ENCODE data around the gene MGRN1. TPM values are rescaled to one million over a fixed set of nuclear protein-coding genes. Genes with fewer than 3 reads are reported as not detected.

Gene MGRN1
- total and polyA plus RNA-seq, 2 of the 13 experiments (the other 11 are each of a cell fraction or from before 2014, with no cell fraction given): 11.9 to 12.6 TPM

DNA sequence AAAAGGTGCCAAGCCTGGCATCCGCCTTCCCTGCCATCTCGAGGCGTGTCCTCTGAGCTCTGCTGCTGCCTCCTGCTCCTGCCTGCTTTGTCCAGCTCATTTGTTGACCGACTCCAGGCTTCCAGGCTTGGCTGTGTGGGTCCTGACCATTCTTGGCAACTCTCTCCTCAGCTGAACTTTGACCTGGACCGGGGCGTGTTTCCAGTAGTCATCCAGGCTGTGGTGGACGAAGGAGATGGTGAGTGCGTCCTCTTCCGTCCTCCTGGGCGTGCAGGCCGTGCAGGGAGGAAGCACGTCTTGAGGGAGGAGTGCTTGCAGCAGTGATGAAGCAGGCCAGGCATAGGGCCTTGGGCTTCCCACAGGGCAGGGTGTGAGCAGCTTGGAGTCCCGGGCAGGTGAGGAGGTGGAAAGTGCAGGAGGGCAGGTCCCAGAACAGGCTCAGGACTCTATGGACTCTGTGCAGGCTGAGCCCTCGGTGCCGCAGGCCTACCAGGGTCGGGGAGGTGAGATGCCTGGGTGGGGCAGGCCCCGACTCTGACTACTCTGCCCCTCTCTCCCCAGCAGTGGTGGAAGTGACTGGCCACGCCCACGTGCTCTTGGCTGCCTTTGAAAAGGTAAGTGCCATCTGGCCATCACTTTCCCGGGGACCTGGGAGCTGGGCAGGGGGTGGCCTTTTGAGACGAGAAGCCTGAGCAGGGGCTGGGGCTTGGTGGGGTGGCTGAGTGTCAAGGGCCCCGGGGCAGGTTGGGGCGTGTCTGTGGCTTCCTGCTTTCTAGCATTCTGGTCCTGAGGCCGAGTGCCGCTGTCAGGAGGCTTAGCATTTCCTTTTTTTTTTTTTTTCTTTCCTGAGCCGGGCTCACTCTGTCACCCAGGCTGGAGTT, 40.2 kb downstream of the MGRN1 start (continued):
- TF ChIP-seq POLR2G (IDR thresholded peaks at IDR 0.05; ENCODE audit: low read depth, low read length) (peak; percentile 40), ARID2 (CRISPR knock-in tag; IDR thresholded peaks at IDR 0.05; ENCODE audit: borderline replicate concordance) (0 out of 2 replicates have a peak, but pooled peaks have one; percentile 60), KLF12 (CRISPR knock-in tag; IDR thresholded peaks at IDR 0.05; ENCODE audit: borderline replicate concordance) (0 out of 2 replicates have a peak, but pooled peaks have one; percentile 55), KDM3A (CRISPR knock-in tag; IDR thresholded peaks at IDR 0.05; ENCODE audit: low read depth) (no peak), MIER3 (CRISPR knock-in tag; IDR thresholded peaks at IDR 0.05; ENCODE audit: borderline replicate concordance) (0 out of 2 replicates have a peak, but pooled peaks have one; percentile 10), POLR2A (IDR thresholded peaks at IDR 0.05; ENCODE audit: insufficient read depth in 1 of 2, low read depth in 2 of 2, low read length in 2 of 2) (peak in 1 of 2 experiments; percentile 69; a peak in 2 of 4 replicates), SMAD9 (CRISPR knock-in tag; IDR thresholded peaks at IDR 0.05) (no peak), KDM6A (CRISPR knock-in tag; IDR thresholded peaks at IDR 0.05; ENCODE audit: low read depth) (peak; percentile 34; the same call in 1 of the 2 replicates), ZNF709 (CRISPR knock-in tag; IDR thresholded peaks at IDR 0.05) (no peak), JARID2 (CRISPR knock-in tag; IDR thresholded peaks at IDR 0.05; ENCODE audit: insufficient replicate concordance) (peak; percentile 2), ZNF335 (CRISPR knock-in tag; IDR thresholded peaks at IDR 0.05) (peak; percentile 36; the same call in 1 of the 2 replicates), GATAD2A (CRISPR knock-in tag; IDR thresholded peaks at IDR 0.05) (peak; percentile 31; the same call in 1 of the 2 replicates), CENPX (CRISPR knock-in tag; IDR thresholded peaks at IDR 0.05) (no peak)
- TF ChIP-seq, protein P1, sequence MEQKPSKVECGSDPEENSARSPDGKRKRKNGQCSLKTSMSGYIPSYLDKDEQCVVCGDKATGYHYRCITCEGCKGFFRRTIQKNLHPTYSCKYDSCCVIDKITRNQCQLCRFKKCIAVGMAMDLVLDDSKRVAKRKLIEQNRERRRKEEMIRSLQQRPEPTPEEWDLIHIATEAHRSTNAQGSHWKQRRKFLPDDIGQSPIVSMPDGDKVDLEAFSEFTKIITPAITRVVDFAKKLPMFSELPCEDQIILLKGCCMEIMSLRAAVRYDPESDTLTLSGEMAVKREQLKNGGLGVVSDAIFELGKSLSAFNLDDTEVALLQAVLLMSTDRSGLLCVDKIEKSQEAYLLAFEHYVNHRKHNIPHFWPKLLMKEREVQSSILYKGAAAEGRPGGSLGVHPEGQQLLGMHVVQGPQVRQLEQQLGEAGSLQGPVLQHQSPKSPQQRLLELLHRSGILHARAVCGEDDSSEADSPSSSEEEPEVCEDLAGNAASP (CRISPR knock-in tag; IDR thresholded peaks at IDR 0.05; ENCODE audit: borderline replicate concordance): peak; percentile 70; the same call in 1 of the 2 replicates
- TF ChIP-seq, protein P2, sequence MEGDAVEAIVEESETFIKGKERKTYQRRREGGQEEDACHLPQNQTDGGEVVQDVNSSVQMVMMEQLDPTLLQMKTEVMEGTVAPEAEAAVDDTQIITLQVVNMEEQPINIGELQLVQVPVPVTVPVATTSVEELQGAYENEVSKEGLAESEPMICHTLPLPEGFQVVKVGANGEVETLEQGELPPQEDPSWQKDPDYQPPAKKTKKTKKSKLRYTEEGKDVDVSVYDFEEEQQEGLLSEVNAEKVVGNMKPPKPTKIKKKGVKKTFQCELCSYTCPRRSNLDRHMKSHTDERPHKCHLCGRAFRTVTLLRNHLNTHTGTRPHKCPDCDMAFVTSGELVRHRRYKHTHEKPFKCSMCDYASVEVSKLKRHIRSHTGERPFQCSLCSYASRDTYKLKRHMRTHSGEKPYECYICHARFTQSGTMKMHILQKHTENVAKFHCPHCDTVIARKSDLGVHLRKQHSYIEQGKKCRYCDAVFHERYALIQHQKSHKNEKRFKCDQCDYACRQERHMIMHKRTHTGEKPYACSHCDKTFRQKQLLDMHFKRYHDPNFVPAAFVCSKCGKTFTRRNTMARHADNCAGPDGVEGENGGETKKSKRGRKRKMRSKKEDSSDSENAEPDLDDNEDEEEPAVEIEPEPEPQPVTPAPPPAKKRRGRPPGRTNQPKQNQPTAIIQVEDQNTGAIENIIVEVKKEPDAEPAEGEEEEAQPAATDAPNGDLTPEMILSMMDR (CRISPR knock-in tag; IDR thresholded peaks at IDR 0.05): peak; percentile 61
- TF ChIP-seq, protein P3, sequence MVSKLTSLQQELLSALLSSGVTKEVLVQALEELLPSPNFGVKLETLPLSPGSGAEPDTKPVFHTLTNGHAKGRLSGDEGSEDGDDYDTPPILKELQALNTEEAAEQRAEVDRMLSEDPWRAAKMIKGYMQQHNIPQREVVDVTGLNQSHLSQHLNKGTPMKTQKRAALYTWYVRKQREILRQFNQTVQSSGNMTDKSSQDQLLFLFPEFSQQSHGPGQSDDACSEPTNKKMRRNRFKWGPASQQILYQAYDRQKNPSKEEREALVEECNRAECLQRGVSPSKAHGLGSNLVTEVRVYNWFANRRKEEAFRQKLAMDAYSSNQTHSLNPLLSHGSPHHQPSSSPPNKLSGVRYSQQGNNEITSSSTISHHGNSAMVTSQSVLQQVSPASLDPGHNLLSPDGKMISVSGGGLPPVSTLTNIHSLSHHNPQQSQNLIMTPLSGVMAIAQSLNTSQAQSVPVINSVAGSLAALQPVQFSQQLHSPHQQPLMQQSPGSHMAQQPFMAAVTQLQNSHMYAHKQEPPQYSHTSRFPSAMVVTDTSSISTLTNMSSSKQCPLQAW (CRISPR knock-in tag; IDR thresholded peaks at IDR 0.05): 0 out of 2 replicates have a peak, but pooled peaks have one; percentile 35
- TF ChIP-seq, protein P4, sequence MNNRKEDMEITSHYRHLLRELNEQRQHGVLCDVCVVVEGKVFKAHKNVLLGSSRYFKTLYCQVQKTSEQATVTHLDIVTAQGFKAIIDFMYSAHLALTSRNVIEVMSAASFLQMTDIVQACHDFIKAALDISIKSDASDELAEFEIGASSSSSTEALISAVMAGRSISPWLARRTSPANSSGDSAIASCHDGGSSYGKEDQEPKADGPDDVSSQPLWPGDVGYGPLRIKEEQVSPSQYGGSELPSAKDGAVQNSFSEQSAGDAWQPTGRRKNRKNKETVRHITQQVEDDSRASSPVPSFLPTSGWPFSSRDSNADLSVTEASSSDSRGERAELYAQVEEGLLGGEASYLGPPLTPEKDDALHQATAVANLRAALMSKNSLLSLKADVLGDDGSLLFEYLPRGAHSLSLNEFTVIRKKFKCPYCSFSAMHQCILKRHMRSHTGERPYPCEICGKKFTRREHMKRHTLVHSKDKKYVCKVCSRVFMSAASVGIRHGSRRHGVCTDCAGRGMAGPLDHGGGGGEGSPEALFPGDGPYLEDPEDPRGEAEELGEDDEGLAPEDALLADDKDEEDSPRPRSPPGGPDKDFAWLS (CRISPR knock-in tag; IDR thresholded peaks at IDR 0.05; ENCODE audit: borderline replicate concordance): 0 out of 2 replicates have a peak, but pooled peaks have one; percentile 10
- TF ChIP-seq, protein P5, sequence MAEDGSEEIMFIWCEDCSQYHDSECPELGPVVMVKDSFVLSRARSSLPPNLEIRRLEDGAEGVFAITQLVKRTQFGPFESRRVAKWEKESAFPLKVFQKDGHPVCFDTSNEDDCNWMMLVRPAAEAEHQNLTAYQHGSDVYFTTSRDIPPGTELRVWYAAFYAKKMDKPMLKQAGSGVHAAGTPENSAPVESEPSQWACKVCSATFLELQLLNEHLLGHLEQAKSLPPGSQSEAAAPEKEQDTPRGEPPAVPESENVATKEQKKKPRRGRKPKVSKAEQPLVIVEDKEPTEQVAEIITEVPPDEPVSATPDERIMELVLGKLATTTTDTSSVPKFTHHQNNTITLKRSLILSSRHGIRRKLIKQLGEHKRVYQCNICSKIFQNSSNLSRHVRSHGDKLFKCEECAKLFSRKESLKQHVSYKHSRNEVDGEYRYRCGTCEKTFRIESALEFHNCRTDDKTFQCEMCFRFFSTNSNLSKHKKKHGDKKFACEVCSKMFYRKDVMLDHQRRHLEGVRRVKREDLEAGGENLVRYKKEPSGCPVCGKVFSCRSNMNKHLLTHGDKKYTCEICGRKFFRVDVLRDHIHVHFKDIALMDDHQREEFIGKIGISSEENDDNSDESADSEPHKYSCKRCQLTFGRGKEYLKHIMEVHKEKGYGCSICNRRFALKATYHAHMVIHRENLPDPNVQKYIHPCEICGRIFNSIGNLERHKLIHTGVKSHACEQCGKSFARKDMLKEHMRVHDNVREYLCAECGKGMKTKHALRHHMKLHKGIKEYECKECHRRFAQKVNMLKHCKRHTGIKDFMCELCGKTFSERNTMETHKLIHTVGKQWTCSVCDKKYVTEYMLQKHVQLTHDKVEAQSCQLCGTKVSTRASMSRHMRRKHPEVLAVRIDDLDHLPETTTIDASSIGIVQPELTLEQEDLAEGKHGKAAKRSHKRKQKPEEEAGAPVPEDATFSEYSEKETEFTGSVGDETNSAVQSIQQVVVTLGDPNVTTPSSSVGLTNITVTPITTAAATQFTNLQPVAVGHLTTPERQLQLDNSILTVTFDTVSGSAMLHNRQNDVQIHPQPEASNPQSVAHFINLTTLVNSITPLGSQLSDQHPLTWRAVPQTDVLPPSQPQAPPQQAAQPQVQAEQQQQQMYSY (CRISPR knock-in tag; IDR thresholded peaks at IDR 0.05): peak; percentile 80; the same call in 1 of the 2 replicates

Measured in HepG2 (cell line).